HG03520 (cell line): ENCODE data around the gene CTDSPL.

Source experiments
- ATAC-seq: cut with Tn5 transposase; IDR thresholded peaks from one replicate; pipeline ENCODE4 v1.9.1; 2021; ENCODE audit warnings: mild to moderate bottlenecking, moderate library complexity; ENCODE audit not compliant: unreplicated experiment

CTDSPL gene

DNA sequence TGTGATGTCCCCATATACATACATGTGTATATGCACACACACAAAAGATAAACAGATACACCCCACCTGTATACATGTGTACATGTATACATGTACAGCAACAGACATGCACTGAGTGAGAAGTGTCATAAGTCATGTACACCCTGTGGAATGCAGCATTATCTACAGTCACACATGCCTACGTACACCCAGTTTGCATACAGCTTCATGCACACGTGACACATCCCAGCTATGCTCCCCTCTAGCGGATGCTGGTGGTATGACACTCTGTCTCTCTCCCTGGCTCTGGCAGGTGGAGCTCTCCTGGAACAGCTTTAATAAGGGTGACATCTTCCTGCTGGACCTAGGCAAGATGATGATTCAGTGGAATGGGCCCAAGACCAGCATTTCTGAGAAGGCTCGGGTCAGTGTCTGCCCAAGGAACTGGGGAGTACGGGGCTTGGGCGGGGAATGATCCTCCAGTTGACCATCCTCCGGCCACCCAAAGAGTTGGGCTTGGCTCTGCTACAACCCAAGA lies 135.2 kb downstream of the CTDSPL start:
- peak; percentile 53 for ATAC-seq

DNA sequence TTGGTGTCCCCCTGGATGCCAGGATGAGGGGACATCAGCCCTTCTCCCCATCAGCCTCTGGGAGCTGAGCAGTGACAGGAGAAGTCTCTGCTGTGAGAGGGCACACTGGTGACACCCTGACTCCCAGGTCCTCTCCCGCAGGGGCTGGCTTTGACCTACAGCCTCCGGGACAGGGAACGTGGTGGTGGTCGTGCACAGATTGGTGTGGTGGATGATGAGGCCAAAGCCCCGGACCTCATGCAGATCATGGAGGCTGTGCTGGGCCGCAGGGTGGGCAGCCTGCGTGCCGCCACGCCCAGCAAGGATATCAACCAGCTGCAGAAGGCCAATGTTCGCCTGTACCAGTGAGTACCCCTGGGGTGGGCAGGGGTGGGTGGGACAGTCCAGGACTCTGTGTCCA lies 135.7 kb downstream of the CTDSPL start:
- ATAC-seq: no peak

DNA sequence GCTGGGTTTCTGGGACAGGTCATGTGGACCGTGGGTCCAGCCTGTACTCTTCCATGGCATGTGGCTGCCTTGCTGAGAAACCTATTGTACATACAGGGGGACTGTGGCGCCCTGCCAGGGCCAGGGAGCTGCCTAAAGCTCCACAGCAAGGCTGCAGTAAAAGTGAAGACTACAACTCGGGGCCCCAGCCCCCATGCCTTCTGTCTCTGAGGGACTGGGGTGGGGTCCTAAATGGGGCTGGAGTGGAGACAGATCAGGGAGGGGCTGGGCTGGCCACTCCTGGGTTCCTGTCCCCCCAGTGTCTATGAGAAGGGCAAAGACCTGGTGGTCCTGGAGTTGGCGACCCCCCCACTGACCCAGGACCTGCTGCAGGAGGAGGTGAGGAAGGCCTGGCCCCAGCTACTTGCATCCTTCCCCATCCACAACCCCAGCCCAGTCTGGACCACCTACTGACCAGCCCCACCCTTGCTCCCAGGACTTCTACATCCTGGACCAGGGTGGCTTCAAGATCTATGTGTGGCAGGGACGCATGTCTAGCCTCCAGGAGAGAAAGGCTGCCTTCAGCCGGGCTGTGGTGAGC lies 136.2 kb downstream of the CTDSPL start:
- ATAC-seq: no peak

DNA sequence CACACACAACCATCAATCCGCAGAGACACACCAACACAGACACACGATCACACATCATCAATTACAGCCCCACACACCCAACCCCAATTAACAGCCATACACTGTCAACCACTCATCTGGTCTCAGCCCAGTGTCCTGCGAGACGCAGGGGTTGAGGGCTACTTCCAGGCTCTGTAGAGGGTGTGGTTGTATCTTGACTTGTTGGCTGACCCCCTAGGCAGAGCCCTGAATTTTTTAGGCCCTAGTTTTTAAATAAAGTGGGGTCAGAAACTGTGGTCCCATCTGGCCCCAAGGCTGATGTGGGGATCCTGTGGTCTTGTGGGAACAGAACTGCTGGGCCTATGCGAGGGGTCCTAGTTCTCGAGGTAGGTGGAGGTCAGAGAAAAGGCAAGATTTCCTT lies 138.2 kb downstream of the CTDSPL start:
- no peak for ATAC-seq

- no peak for ATAC-seq
These were observed 138.7 kb downstream of the CTDSPL start for GRCh38 chr3:38000242-38000916.

GRCh38 chr3:38000965-38001455 lies 139.3 kb downstream of the CTDSPL start:
- no peak for ATAC-seq

- no peak for ATAC-seq
These were observed 139.9 kb downstream of the CTDSPL start for GRCh38 chr3:38001456-38002081.

DNA sequence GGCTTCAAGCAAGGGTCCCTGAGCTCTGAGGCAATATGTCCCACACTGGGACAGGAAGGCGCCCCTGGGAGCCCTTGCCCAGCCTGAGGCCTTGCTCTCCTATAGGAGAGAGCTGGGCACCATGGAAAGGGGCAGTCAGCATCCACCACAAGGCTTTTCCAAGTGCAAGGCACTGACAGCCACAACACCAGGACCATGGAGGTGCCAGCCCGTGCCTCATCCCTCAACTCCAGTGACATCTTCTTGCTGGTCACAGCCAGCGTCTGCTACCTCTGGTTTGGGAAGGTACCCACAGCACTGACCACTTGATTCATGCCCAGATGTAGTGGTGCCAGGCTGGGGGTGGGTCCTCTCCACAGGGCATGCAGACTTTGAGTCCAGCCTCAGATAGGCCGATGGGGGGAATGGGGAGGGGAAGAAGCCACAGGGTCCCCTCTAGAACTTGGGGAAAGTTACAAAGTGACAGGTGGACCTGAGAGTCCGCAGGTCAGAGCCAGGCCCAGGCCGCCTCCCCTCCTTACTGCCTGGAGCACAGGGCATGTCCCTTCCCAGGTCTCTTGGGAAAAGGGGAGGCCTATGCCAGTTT lies 140.7 kb downstream of the CTDSPL start:
- ATAC-seq: no peak

- no peak for ATAC-seq
These were observed 141.3 kb downstream of the CTDSPL start for GRCh38 chr3:38002940-38003339.

DNA sequence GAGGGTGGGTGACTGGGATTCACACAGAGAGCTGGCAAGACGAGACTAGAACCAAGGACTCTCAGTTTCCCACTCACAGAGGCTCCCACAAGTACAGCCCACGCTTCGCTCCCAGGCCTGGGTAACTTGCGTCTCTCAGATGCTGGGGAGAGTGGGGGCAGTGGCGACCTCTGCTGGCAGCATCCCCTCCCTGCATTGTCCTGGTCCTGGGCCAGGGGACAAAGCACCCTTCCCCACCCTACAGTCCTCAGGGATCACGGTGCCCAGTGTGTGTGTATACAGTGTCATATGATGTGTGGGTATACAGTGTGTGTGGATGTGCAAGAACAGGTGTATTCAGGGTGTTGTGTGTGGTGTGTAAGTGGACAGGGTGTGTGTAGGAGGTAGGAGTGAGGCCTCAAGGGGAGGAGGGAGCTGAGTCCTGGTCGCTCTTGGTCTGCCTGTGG lies 141.7 kb downstream of the CTDSPL start:
- ATAC-seq: no peak

DNA sequence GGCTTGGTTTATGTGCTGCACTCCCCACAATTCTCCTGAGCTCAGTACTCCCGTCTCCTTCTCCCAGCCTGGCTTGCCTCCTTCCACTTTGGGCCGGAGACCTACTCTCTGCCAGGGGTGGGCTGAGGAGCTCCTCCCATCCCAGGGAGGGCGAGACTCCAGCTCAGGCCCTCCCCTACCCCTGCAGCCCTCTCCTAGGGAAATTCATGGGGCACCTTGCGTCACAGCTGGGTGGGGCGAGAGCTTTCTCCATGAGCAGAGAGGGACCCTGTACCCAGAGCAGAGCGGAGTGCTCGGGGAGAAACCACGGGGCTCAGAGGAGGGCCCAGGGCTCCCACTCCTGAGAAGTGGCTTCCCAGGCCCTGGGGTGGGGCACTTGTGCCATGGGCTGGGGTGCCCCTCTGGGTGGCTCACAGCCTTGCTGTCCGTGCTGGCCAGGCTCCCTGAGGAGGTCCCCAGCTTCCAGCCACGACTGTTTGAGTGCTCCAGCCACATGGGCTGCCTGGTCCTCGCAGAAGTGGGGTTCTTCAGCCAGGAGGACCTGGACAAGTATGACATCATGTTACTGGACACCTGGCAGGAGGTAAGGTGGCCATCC lies 142.2 kb downstream of the CTDSPL start:
- ATAC-seq: no peak

GRCh38 chr3:38004415-38005075 lies 142.9 kb downstream of the CTDSPL start:
- no peak for ATAC-seq

- ATAC-seq: no peak
These were observed 143.7 kb downstream of the CTDSPL start for GRCh38 chr3:38005076-38006020.

DNA sequence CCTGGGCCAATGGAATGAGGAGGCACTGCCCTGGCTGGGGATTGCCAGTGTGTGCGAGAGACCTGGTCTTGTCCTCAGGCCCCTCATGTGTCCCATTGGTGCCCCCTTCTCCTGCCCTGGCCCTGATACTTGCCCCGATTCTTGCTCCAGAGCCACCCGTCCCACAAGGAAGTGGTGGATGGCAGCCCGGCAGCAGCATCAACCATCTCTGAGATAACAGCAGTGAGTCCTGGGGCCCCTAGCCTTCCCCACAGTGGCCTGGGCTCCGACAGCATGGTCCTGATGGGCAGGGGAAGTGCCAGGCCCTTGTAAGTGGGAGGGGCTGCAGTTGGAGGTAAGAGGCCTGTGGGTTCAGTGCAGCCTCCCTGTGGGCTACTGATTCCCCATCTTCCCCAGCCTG lies 144.4 kb downstream of the CTDSPL start:
- ATAC-seq: no peak

DNA sequence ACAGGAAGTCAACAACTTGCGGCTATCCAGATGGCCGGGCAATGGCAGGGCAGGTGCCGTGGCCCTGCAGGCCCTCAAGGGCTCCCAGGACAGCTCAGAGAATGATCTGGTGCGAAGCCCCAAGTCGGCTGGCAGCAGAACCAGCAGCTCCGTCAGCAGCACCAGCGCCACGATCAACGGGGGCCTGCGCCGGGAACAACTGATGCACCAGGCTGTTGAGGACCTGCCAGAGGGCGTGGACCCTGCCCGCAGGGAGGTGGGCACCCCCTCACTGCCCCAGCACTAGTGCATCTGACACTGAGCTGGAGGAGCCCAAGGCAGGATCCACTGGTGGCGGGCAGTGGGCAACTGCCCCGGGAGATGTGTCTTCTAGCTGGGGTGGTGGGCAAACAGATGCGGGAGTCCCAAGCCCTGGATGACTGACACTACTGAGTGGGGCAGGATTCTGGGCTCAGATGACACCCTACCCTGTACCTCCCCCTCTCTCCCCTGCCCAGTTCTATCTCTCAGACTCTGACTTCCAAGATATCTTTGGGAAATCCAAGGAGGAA lies 144.8 kb downstream of the CTDSPL start:
- no peak for ATAC-seq

DNA sequence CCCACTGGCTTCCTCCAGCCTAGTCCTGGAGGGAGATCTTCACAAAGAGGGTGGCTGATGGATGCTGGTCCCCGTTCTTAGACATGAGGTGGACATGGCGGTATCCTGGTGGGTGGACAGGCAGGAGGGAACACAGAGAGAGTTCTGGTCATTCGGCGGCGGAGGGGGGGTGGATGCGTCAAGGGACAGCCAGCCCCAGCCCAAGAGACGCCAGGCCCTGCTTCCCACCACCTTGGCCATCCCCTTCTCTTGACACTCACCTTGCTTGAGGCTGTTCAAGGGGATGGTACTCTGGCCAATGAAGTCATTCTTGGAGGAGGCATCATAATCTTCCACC lies 146.0 kb downstream of the CTDSPL start:
- no peak for ATAC-seq

GRCh38 chr3:38008191-38008701 lies 146.6 kb downstream of the CTDSPL start:
- no peak for ATAC-seq

DNA sequence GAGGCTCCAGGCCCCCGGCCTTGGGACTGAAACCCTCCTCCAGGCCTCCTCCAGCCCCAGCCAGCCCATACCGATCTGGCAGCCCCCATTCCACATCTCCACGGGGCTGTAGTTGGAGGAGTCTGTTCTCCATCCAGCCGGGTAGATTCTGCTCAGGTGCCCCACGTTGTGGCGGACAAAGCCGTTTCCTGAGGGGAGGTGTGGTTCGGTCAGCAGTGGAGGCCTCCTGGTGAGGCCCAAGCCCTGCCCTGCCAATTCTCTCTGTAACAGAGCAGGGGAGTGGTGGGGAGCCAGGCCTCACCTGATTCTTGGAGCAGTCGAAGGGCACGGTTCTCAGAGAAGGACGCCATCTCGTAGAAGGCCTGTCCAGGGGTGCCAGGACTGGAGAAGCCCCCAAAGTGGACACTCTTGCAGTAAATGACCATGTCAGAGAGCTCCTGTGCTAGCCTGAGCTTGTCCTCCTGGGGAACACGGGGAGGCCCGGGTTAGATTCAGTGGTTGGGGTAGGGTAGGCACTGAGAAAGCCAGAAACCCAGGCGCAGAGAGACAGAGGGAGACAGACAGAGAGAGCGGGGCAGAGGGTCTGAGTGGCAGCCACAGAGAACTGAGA lies 147.4 kb downstream of the CTDSPL start:
- no peak for ATAC-seq
